ENCODE results near the gene ARHGAP24.

The ARHGAP24 gene

DNA sequence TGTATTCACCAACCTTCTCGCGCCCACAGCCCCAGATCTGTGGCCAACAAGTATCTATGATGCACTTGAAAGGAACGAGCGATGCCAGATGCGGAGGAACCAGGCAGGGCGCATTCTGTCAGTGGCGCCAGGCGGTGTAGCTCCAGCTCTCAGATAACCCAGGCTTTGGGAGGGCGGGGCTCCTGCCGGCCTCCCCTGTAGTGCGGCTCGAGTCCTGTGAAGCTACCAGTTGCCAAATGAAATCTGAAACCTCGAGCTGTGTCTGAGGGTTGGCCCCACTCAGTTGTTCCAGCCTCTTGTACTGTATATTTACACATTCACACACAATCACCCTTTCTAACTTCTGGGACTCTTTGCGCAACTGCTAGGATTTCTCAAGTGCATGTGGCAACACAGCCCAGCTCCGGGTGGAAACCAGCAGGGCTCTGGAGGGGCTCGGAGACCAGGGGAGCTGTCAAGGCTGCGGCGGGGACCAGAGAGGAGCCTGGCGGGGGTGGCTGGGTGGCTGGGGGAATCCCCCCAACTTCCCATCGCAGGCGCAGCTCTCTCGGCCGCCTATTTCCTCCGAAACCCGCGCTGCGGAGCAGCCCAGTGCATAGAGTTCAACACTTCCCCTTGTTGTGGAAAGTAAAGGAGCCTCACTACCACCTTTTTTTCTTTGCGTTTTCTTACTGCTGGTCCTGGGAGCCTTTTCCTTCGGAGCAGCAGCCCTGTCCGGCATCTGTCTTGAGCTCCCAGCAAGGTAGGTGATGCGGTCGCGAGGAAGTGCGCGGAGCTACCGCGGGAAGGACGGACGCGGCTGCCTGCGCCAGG lies at the start of gene ARHGAP24:
ARHGAP24 (plus strand) TSS at position 333 of the 813 bp plus-strand sequence.
- DNase-seq (ENCODE audit: low spot score) = peak; percentile 75

DNA sequence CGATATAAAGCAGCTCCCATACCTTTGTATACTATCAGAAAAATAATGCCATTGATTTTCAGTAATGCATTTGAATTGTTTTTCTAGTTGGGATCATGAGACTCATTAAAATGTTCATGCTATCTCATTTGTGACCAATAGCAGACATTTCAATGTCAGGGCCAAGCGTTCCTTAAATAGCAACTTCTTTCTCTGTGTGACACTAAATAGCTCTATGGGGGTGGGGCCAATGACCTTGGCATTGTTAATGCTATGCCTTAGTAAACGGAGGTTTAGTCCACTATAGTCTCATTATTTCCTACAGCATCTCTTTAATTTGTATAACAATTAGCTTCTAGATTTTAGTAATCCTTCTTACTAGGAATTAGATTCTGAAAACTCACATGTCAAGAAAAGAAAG lies 48.6 kb upstream of the ARHGAP24 start:
- DNase-seq (ENCODE audit: low spot score) = no peak

DNA sequence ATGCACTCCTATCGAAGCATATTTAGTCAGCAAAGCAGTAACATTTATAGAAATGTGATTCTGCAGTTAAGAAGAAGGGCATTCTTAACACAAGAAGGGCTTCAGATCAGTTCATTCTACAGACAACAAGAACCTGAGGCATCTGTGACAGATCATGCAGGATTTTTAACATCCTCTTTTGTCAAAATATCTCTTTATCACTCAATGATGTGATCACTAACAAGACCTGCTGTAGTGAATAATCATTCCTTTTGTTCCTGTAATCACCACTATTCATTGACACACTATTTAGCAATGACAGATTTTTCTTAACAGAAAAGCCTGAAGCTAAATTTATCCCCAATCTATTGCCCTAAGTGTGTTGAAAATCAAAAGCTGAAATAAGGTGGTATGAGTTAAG lies 47.8 kb upstream of the ARHGAP24 start:
- DNase-seq (ENCODE audit: low spot score) = no peak

DNA sequence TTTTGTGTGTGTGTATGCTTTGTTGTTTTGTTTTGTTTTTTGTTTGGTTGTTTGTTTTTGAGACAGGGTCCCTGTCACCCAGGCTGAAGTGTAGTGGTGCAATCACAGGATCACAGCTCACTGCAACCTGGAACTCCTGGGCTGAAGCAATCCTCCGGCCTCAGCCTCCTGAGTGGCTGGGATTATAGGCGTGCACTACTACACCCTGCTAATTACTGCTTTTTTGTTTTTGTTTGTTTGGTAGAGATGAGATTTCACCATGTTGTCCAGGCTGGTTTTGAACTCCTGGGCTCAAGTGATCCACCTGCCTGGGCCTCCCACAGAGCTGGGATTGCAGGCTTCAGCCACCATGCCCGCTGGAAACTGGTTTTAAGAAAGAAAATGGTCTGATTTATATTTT lies 44.7 kb upstream of the ARHGAP24 start:
- DNase-seq (ENCODE audit: low spot score) = no peak

DNA sequence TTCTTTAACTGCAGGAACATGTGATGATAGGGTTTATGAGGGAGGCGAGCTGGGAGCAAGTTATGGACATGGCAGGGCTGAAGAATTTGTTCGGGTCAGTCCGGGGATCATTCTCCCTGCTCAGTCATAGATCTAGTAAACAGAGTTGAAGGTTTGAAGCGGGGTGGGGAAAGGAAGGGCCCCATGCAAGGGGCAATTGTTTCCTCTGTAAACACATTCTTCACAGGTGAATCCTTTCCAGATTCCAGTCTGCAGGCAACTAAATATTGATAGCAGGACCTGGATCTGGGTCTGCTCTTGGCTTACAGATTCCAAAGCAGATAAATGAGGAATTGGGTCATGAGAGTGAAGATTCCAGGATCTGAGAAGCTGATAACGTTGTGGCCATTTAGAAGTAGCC lies 44.3 kb upstream of the ARHGAP24 start:
- DNase-seq (ENCODE audit: low spot score) = no peak

DNA sequence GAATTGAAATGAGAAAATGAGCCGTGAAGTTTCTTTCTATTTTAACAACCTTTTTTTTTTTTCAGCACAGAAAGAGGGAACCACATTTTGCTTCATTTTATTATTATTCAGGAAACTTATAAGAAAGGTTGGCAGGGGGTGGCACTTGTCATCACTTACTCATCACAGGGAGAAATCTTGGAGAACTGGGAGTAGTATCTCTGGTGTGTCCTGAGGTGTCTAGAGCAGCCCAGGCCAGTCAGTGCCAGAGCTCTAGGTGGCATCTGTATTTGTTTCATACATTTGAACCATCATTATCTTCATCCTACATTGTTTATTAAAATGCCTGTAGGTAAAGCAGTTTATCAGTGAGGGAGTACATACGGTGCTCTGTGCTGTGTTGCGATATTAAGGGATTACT lies 43.8 kb upstream of the ARHGAP24 start:
- DNase-seq (ENCODE audit: low spot score) = no peak

DNA sequence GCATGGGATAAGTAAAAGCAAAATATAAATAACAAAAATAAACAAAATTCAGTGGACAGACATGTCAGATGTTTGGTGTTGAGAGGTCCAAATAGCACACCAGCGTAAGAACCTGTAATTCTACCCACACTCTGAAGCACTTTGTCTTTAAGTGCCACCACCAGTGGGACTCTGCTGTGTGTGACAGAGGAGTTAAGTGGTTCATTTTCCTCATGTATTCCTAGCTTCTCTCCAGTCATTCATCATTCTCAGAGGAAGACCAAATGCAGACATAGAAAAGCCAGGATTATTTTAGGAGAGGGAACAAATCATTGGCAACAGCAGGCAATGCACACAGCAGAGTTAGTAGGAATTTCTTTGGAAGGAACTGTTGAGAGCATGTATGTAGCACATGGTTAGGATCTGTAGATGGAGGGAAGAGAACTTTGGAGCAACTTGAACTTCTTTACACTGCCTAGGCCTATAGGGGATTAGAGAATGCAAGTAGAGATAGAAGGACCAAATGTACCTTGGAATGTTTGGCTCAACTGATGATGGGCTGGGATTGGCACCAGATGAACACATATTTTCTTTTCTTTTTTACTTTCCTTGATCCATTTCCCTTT lies 43.0 kb upstream of the ARHGAP24 start:
- DNase-seq (ENCODE audit: low spot score) = no peak

DNA sequence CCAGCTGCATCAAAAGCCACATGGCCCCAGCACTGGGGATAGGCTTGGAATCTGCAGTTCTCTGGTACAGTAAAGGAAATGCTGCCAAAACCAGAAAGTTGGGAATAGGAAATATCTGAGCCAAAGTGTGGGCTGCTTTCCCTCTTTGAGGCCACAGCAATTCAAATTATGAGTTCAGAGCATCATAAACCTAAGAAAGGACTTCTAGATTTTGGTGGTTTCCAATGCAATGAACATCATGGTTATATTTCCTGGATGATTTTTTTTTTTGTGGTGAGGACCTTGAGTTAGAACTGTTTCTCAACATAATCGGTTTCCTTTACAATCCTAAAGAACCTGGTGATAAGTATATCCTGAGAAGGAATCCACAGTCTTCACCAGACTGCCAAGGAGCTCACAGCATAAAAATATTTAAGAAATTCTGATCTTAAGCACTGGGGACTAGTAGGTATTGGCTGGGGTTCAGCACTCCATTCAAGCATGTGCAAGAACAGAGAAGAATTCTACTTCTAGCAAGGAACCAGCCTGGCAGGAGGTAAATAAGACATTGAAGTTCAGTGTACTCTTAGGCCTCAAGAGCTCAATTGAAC lies 29.8 kb upstream of the ARHGAP24 start:
- no peak for DNase-seq (ENCODE audit: low spot score)

DNA sequence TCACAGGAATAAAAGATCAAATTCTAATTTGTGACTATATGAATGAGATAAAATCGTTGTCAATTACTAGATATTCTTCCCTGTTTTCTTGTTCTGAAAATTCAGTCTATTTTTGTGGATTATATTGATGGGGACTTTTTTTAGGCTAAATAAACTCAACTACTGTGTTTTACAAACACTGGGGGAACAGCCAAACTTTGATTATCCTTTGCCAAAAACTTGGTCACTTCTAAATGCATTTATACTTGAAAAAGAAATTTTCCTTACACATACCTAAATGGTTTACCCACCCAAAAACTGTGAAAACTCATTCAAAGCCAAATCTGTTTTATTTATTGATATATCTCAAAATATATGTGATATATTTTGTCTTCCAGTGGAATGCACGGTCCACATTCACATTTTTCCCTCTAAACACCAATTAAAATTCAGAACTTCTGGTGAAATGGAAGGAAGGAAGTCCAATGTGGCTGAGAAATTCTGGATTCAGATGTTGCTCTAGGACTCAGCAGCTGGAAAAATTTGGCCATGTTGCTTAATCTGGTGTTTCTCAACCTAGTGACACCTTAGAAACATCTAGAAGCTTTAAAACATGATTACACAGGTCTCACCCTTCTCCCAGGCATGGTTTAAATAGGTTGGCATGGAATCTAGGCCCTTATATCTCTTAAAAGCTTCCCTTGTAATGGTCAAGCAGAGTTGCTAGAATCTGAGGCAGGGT lies 28.6 kb upstream of the ARHGAP24 start:
- no peak for DNase-seq (ENCODE audit: low spot score)

DNA sequence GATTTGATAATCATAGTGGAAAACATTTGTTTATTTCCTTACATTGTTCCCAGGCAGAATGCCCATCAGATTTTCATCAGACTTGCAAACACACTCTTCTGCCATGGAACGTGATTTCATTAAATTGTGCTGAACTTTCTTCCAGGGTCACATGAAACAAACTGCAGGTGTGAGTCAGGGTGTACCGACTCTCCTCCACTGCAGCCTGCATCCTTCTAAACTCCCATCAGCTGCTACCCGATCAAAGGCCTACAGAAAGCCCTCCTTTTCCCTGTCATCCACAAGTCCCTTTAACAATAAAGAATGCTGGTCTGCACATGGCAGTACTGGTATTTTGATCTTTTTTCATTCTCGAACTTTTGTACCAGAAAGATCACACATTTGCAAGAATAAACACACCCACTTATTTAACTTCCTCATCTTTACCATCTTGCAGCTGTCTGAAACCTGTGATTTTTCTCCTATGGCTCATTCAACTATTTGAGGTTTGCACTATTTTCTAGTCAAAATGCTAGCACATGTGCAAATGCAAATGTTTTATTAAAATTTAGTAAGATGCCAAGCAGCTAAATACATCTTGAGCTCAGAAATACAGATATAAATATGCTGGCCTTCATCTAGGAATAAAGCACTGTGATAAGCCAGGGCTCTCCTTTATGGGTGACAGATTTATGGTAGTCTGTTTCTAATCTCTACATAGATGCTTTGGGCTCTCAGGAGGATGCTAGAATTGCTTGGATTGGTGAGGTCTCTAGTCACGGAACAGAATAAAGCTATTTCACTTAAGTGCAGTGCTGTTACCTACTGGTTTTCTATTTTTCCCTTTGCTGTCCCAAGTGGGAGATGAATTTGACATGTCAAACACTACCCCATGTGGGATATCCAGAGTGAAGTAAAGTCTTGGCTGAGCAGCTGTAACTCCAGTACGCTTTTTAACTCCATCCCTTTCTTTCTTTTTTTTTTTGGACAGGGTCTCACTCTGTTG lies 25.8 kb upstream of the ARHGAP24 start:
- DNase-seq (ENCODE audit: low spot score) = no peak

DNA sequence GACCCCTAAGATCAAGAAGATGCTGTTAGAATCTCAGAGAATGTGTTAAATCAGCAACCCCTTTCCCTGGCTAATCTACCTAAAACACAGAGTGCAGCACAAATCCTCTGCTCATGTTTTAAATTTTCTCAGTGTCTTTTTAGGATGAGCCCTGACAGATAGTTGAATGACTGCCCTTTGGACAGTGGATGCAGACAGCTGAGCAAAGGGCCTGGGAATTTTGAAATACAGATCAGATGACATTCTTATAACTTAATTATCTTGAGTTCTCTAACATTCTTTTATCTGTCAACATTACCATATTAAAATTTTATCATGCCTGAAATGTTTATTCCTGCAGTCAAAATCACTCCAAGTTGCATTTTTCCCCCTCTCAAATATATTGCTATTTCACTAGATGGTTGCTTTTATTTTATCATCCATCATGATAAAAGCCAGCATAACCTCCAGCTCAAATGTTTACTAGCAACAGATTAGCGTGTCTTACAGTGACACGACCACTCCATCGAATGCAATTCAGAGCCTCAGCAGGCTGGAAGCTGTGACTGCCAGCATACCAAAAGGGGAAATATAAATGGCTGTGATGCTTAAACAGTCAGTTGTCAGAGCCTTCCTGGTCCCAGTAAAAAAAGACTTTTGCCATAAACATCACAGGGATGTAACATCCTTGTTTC lies 22.8 kb upstream of the ARHGAP24 start:
- no peak for DNase-seq (ENCODE audit: low spot score)

DNA sequence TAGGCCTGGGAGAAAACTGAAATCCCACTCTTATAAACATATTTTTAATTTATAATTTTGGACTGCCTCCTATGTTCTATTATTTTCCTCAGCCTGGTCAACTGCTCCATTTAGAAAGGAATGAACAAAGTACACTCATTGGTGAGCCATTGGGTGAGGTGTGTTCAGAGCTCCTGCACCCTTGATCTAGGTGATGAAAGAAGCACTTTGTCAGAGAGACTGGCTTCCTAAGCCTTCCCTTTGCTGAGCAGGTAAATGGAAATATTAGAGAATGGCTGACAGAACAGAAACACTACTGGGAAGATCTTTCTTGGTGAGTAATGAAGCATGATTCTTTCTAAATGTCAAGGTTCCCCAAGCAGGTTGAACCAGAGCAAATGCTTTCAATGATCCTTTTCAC lies 19.0 kb upstream of the ARHGAP24 start:
- DNase-seq (ENCODE audit: low spot score) = no peak

DNA sequence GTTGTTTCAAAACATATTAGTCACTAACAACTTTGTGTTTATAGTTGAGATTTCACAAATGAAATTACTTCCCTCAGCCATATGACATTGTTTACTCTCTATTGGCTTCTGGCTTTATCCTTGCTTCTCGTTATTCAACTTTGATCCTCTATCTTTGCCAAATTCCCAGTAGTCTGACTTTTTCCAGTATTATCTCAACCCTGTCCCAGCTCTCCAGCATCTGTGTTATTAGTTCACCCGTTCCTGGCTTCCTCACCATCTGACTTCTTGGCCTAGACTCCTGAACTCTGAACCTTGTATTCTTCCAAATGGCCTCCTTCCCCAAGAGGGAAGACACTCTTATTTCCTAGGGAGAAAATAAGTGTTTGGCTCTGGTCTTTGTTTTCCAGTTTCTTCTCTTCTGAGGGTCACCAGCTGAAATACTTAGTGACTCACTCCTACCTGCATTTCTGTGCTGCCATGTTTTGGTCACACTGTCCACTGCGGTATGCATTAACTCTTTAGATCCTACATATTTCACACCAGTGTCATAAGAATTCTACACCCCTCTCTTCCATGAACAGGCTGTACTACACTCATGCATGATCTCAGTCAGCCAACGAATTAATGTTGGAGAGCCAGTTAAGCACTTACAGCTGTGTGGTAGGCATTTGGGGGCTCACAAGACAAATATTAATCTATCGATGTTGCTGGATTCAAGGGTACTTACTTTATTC lies 17.0 kb upstream of the ARHGAP24 start:
- no peak for DNase-seq (ENCODE audit: low spot score)

DNA sequence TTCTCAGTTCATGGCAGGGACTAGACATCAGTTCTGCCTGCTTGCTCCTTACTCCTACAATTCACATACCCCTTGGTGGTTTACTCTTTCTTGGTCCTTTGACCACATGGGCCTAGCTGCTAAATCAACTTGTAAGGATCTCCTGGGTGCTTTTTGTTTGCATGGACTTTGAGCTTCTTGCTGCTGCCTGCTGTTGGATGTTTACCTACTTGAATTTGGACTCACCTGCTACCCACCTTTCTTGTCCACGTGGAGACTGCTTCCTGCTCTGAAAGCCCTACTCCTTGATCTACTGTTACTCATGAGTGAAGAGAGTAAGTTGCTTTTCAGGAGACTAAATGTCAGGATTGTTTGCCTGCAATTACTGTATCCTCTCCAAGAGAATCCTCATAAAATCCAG lies 15.2 kb upstream of the ARHGAP24 start:
- DNase-seq (ENCODE audit: low spot score) = no peak

DNA sequence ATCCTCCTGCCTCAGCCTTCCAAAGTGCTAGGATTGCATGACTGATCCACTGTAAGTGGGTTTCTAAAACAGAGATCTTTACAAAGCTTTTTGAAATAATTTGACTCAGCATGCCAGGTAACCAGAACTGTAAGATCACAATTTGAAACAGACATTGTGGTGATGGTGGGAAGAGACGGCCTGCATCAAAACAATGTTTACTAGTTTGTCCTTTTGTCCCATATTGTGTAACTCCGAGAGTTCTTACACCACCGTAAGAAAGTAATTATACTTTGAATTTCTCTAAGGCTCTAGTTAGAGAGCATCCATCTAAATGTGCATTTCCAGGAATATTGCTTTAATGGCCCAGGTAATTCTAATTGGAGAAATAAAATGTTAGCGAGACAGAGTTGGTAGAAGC lies 594 bp upstream of the ARHGAP24 start:
- DNase-seq (ENCODE audit: low spot score) = no peak

DNA sequence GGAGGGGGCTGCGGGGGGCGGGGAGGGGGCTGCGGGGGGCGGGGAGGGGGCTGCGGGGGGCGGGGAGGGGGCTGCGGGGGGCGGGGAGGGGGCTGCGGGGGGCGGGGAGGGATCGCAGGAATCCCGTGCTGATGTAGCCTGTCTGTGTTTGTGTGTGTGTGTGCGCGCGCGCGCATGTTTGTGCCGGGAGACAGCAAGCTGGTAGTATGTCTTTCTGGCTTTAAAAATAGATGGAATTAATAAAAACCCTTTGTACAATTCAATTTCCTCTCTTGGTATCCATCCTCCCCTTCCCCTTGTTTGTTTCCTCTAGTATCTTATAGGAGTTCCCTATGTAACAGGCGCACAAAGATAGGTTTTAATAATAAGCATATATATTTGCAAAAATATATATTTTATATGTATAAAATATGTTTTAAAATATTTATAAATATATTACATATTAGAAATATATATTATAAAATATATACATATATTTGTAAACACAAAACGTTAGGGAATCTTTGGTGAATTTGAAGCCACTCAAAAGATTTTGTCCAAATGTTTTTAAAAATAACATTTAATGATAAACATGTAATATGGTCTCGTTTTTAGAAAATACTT lies 782 bp downstream of the ARHGAP24 start:
- no peak for DNase-seq (ENCODE audit: low spot score)

DNA sequence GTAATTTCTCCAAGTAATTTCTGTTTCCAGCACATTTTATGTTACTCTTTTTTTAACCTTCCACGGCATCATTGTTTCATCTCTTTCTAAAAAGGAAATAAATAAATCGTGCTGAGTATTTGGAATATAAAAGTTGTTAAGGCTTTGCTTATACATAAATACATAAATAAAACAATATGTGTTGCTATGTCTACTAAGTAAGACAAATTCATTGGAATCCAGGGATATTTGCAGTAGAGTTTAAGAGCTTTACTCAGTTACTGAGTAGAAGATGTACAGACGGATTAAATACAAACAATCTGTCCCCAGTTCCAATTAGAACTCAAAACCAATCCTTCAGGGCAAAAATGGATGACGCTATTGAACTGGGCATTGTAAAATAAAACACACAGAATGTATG lies 1.4 kb downstream of the ARHGAP24 start:
- DNase-seq (ENCODE audit: low spot score) = no peak

DNA sequence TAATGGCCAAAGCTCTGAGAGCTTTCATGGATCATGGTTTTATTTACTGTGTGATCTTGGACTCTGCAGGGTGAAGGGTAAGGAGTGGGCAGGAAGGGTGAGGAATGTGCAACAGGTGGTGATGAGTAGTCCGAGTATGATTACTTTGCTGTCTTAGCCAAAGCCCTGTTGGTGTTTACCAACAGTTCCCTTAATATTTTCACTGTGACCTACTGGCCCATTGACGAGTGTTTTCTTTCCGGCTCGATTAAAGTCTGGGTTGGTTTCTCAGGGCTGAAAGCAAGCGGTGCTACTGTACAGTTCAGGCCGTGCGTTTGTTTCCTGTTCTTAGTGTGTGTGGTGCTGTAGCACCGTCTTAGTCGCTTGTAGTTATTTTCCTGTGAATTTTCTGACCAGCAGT lies 2.6 kb downstream of the ARHGAP24 start:
- no peak for DNase-seq (ENCODE audit: low spot score)

DNA sequence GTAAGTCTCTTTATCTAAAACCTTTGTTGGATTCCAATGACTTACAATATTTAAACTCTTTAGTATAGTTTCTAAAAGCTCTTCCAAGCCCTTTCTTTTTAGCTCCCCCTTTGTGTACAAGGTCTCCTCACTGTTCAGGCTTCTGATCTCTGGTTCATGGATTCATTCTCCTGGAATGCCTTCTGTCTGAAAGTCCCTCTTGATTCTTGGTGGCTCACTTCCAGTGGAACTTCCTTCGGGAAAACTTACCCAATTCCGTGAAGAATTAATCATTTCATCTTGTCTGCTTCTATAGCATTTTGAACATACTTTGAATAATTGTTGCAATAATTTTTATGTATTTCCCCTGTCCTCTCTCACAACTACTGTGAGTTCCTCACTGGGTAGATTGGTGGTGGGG lies 3.6 kb downstream of the ARHGAP24 start:
- DNase-seq (ENCODE audit: low spot score) = no peak

Data from SW480 (cell line).